NCI-H774 (cell line): ENCODE results near the gene SERINC1.
"Not testable (repeated sequence)": the region's sequence is repeated elsewhere in the genome, so short reads cannot be mapped to it uniquely, and the experiment has no call there.

Experiments used
- DNase-seq: peaks from one replicate; lab custom pipeline; 2025; lab: John Stamatoyannopoulos, UW

SERINC1 gene

GRCh38 chr6:122471107-122472021 is at the start of gene SERINC1:
Gene SERINC1 (minus strand): TSS chr6:122471807. CDS start chr6:122471737, 70 bp downstream.
- peak; percentile 98 for DNase-seq

- no peak for DNase-seq
Observed at GRCh38 chr6:122511193-122511924, 39.8 kb upstream of the SERINC1 start.

GRCh38 chr6:122505170-122505569 is 33.6 kb upstream of the SERINC1 start:
- not testable (repeated sequence) for DNase-seq

GRCh38 chr6:122501475-122501874 is 29.9 kb upstream of the SERINC1 start:
- DNase-seq = no peak

DNA sequence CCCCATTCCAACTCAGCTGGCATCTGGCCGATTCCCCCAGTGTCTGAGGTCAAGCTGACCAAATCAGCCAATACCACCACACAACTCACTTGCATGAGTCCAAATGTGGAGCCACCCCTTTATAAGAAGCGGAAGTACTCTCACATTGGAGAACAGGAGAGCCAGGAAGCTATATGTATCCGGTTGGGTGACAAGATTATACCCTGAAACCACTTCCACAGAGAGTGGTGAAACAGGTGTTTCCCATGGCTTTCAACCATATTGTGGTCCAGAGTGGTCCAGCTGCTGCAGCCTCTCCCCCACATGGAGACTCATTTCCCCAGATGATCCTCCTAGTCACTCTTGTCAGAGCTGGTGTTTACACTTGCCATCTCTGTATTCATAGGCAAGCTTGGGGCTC is 24.0 kb upstream of the SERINC1 start:
- no peak for DNase-seq

GRCh38 chr6:122494665-122495272 is 23.2 kb upstream of the SERINC1 start:
- no peak for DNase-seq

DNA sequence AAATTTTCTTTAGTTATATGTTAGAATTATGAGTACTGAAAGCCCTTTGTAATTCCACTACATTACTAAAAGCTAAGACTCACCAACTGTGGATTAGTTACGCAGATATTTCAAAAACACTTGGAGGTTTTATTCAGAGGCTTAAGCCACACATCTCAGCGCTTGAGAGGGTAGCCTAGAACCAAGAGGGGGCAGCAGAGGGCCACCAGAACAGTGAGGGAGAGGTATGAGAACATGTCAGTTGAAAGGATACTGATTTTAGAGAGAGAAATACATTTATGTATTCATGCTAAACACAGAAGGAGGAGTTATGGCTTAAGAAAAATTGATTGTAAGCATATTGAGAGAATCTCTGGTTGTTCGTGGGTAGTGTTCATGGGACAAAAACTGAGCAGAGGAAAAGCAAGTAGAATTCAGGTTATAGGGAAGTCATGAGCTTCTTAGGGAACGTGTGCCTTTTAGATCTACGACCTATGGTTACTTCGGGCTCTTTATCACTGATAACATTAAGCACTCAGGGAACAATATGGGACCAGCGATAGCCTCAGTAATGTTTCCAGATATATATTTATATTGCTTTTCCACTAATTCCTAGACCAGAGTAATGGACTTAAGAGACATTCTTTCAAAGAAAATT is 20.4 kb upstream of the SERINC1 start:
- DNase-seq = peak; percentile 80

GRCh38 chr6:122490607-122491006 is 19.0 kb upstream of the SERINC1 start:
- no peak for DNase-seq

- DNase-seq = no peak
Observed at GRCh38 chr6:122484760-122485159, 13.2 kb upstream of the SERINC1 start.

DNA sequence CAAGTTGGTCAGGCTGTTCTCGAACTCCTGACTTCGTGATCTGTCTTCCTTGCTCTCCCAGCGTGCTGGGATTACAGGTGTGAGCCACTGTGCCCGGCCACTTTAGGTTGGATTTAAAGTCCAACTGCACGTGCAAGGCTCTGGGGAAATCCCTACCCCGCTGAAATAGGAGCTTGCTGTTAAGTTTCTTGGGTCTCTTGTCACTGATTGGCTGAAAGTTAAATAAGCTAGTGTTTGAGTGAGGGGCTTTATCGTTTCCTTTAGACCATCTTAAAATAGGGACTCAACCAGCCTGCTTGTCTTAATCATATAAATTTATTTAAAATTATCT is 11.1 kb upstream of the SERINC1 start:
- no peak for DNase-seq

- DNase-seq = peak; percentile 18
Observed at GRCh38 chr6:122476131-122476530, 4.5 kb upstream of the SERINC1 start.

- no peak for DNase-seq
Observed at GRCh38 chr6:122472022-122472340, 374 bp upstream of the SERINC1 start.

DNA sequence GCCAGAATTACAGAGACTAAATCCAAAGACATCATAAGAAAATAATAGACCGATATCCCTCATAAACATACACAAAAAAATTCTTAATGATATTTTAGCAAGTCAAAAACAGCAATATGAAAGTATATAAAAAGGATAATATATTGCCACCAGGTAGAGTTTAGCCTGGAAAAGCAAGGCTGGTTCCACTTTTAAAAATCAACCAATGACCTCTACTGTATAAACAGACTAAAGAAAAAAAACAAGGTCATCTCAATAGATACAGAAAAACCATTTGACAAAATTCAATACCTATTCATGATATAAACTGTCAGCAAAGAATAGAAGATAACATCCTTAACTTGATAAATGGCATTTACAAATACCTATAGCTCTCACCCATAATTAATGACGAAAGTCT is 9.7 kb downstream of the SERINC1 start:
- DNase-seq = no peak

- not testable (repeated sequence) for DNase-seq
Observed at GRCh38 chr6:122459865-122460416, 11.7 kb downstream of the SERINC1 start.

DNA sequence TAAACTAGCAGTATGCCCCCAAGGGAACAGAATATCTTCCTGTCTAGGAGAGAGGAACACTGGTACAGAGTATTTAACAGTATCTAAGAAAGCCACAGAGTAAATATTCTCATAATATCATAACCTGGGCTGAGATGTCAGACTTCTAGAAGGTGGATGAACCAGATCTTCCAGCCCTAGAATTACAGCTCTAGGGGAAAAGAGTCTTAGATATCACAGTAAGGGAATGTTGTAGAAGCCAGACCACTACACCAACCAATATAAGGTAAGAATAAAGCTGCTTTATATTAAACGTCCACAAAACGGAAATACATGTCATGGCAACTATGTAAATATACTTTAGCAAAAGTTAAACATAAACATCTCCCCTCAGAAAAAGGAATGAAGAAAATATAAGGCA is 12.4 kb downstream of the SERINC1 start:
- no peak for DNase-seq

DNA sequence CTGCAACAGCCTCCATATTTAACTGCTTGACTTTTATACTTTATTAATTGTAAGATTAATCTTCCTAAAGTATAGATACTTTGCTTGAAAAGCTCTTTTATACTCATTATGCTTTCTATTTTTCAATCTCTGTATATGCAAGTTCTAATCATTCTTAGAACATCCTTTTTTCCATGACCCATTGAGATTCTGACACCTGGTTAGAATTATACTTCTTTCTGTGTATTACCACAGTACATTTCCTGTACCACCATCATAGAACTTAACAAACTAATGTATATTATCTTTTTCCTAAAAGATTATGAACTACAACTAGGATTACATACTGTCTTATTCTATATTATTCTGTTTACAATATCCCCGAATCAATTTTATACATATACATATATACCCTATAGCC is 13.5 kb downstream of the SERINC1 start:
- DNase-seq = no peak

DNA sequence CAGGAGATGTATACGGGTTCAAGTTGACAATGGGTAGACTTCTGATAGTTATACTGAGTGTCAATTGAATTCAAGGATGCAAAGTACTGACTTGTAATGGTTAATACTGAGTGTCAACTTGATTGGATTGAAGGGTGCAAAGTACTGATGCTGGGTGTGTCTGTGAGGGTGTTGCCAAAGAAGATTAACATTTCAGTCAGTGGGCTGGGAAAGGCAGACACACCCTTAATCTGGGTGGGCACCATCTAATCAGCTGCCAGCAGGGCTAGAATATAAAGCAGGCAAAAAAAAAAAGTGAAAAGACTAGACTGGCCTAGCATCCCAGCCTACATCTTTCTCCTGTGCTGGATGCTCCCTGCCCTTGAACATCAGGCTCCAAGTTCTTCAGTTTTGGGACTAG is 16.5 kb downstream of the SERINC1 start:
- not testable (repeated sequence) for DNase-seq

GRCh38 chr6:122454673-122455072 is 16.9 kb downstream of the SERINC1 start:
- DNase-seq = no peak

GRCh38 chr6:122452509-122452908 is 19.1 kb downstream of the SERINC1 start:
- DNase-seq = no peak

DNA sequence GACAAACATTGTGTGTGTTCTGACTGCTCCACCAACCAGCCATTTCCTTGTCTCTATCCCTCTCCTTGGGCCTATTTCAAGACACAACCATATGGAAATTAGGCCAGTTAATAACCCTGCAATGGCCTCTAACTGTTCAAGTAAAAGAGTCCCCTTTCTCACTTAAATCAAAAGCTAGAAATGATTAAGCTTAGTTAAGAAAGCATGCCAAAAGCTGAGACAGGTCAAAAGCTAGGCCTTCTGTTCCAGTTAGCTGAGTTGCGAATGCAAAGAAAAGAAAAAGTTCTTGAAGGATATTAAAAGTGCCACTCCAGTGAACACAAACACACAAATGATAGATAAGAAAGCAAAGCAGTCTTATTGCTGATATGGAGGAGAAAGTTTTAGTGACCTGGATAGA is 22.5 kb downstream of the SERINC1 start:
- DNase-seq = no peak

DNA sequence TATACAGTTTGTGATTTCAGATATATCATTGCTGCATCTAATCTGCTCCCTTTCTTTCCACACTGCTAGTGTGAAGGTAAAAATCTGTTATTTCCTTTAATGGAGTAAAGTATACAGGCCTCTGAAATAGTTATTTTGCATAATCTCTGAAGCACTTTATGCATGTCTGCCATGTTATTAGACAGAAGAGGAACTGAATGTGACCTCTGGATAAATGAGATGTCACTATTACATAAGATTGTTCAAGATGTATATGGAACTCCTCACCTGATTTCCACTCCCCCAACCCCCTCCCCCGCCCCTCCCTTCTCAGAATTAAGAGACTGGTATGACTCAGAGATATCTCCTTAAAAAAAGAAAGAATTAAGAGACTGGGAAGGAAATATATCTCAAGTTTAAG is 26.3 kb downstream of the SERINC1 start:
- DNase-seq = no peak

GRCh38 chr6:122438975-122439374 is 32.6 kb downstream of the SERINC1 start:
- no peak for DNase-seq
